Prostate gland (tissue), 2 donors: Measurements from ENCODE around the gene AACS.

Source experiments
- CTCF ChIP-seq, 4 experiments: fragments of 200-600 bp in 2 of 4; fragments of 450-650 bp in 2 of 4; sonication (generic) in 2 of 4; IDR thresholded peaks; 1 replicate in 3 of 4; 2 replicates in 1 of 4; pipeline ENCODE4 v1.5.1; 2016 to 2019; ENCODE audit warnings: antibody characterized with exemption in 4 of 4, mild to moderate bottlenecking in 2 of 4, moderate library complexity in 2 of 4
- POLR2A ChIP-seq: fragments of 450-650 bp; IDR thresholded peaks from one replicate; pipeline ENCODE4 v1.6.1; 2016; ENCODE audit warnings: antibody characterized with exemption, mild to moderate bottlenecking
- POLR2AphosphoS5 ChIP-seq: sonication (generic); formaldehyde crosslinking; IDR thresholded peaks from one replicate; pipeline ENCODE4 v1.6.1; 2017; ENCODE audit warnings: antibody characterized with exemption

GRCh38 chr12:125166041-125166440, 100.8 kb downstream of the AACS start:
- no peak for TF ChIP-seq CTCF (IDR thresholded peaks at IDR 0.05)
- TF ChIP-seq POLR2A: no peak
- TF ChIP-seq POLR2AphosphoS5: no peak
